A172 (cell line): Measurements from ENCODE around the gene CLPTM1L. TPM values are rescaled to one million over a fixed set of nuclear protein-coding genes. Genes with fewer than 3 reads are reported as not detected.
A peak's percentile ranks its signal among the peaks of the same experiment; 100 is the strongest.
"Not testable (repeated sequence)": the region's sequence is repeated elsewhere in the genome, so short reads cannot be mapped to it uniquely, and the experiment has no call there.

Experiments used
- DNase-seq: peaks from one replicate; pipeline ENCODE4 v3.0.0-alpha.2; 2015; ENCODE audit warnings: low spot score
- total RNA-seq: library from RNA; depleted of rRNA; stranded (reverse); fragments of >200 nt; shearing (Covaris generic); gene quantifications from 2 replicates; pipeline ENCODE4 v1.2.3, GENCODE V29; 2014

Gene CLPTM1L
- total RNA-seq, 1 experiment from 2014 or later, result 287 TPM

GRCh38 chr5:1339139-1339817 lies 5.6 kb downstream of the CLPTM1L start:
- DNase-seq, result not testable (repeated sequence)

GRCh38 chr5:1338506-1339070 lies 6.3 kb downstream of the CLPTM1L start:
- DNase-seq, result no peak

GRCh38 chr5:1338196-1338490 lies 6.8 kb downstream of the CLPTM1L start:
- no peak for DNase-seq

- DNase-seq, result no peak
These were observed 7.3 kb downstream of the CLPTM1L start for GRCh38 chr5:1337489-1338195.

GRCh38 chr5:1336749-1337488 lies 8.0 kb downstream of the CLPTM1L start:
- no peak for DNase-seq

- DNase-seq, result no peak
These were observed 8.8 kb downstream of the CLPTM1L start for GRCh38 chr5:1336106-1336561.

GRCh38 chr5:1335540-1336095 lies 9.3 kb downstream of the CLPTM1L start:
- no peak for DNase-seq

- DNase-seq, result no peak
These were observed 9.9 kb downstream of the CLPTM1L start for GRCh38 chr5:1334831-1335539.

GRCh38 chr5:1333986-1334385 lies 10.9 kb downstream of the CLPTM1L start:
- no peak for DNase-seq

GRCh38 chr5:1333286-1333685 lies 11.6 kb downstream of the CLPTM1L start:
- DNase-seq, result not testable (repeated sequence)

- no peak for DNase-seq
These were observed 12.4 kb downstream of the CLPTM1L start for GRCh38 chr5:1332461-1333001.

- DNase-seq, result no peak
These were observed 13.0 kb downstream of the CLPTM1L start for GRCh38 chr5:1331861-1332405.

GRCh38 chr5:1330847-1331831 lies 13.8 kb downstream of the CLPTM1L start:
- no peak for DNase-seq

- DNase-seq, result no peak
These were observed 14.6 kb downstream of the CLPTM1L start for GRCh38 chr5:1330146-1330846.

- no peak for DNase-seq
These were observed 15.8 kb downstream of the CLPTM1L start for GRCh38 chr5:1329111-1329579.

GRCh38 chr5:1328237-1329110 lies 16.4 kb downstream of the CLPTM1L start:
- peak; percentile 87 for DNase-seq

- peak; percentile 87 for DNase-seq
These were observed 17.8 kb downstream of the CLPTM1L start for GRCh38 chr5:1326901-1327756.
